HEK293 (cell line): ENCODE measurements around the gene DPEP1.
"Not testable (repeated sequence)": the region's sequence is repeated elsewhere in the genome, so short reads cannot be mapped to it uniquely, and the experiment has no call there.

Experiments
- CTCF ChIA-PET: fragments of 350-600 bp; formaldehyde crosslinking; extraction: SDS; loops from one replicate; lab custom pipeline; 2021; ENCODE audit warnings: antibody characterized with exemption; lab: Yijun Ruan, JAX
- POLR2A ChIA-PET: fragments of 300-600 bp; formaldehyde crosslinking; extraction: SDS; loops from one replicate; lab custom pipeline; 2020; ENCODE audit warnings: antibody characterized with exemption, inconsistent platforms; lab: Yijun Ruan, JAX
- H3K27ac ChIP-seq: fragments of 200-500 bp; sonication (Bioruptor generic); 2 replicates; pipeline ENCODE4 v1.5.1; 2014; ENCODE audit warnings: low read depth, low read length, control low read depth, inconsistent platforms; ENCODE audit errors: extremely low read depth
- H3K36me3 ChIP-seq, 2 experiments: fragments of 200-500 bp in 1 of 2; sonication (Bioruptor generic) in 1 of 2; 1 replicate in 1 of 2; 2 replicates in 1 of 2; pipeline ENCODE4 v1.5.1; 2014 to 2017; ENCODE audit warnings: inconsistent platforms in 2 of 2, low read length in 2 of 2; ENCODE audit not compliant: control insufficient read depth in 2 of 2, insufficient read depth in 1 of 2
- H3K4me1 ChIP-seq: fragments of 200-500 bp; sonication (Bioruptor generic); 2 replicates; pipeline ENCODE4 v1.5.1; 2014; ENCODE audit warnings: mild to moderate bottlenecking, low read length, inconsistent platforms; ENCODE audit not compliant: control insufficient read depth, insufficient read depth
- H3K4me3 ChIP-seq: 2 replicates; pipeline ENCODE4 v1.5.1; 2011; ENCODE audit warnings: low read depth, mild to moderate bottlenecking, control low read depth, low read length, moderate library complexity
- H3K9me3 ChIP-seq: fragments of 200-500 bp; sonication (Bioruptor generic); 2 replicates; pipeline ENCODE4 v1.5.1; 2014; ENCODE audit warnings: low read depth, low read length, inconsistent platforms; ENCODE audit not compliant: control insufficient read depth, insufficient read depth
- ELK4 ChIP-seq: IDR thresholded peaks from 2 replicates; pipeline ENCODE4 v1.6.1; 2011; ENCODE audit warnings: mild to moderate bottlenecking, low read depth, low read length, borderline replicate concordance
- KLF8 ChIP-seq: fragments of 450-650 bp; formaldehyde crosslinking; IDR thresholded peaks from 2 replicates; pipeline ENCODE4 v1.5.1; 2016; ENCODE audit warnings: missing biosample characterization, missing genetic modification characterization
- OSR2 ChIP-seq: fragments of 450-650 bp; formaldehyde crosslinking; IDR thresholded peaks from 2 replicates; pipeline ENCODE4 v1.5.1; 2016; ENCODE audit warnings: missing biosample characterization, missing genetic modification characterization
- PRDM1 ChIP-seq: fragments of 450-650 bp; formaldehyde crosslinking; IDR thresholded peaks from 2 replicates; pipeline ENCODE4; 2016; ENCODE audit warnings: missing biosample characterization, missing genetic modification characterization
- SETDB1 ChIP-seq: IDR thresholded peaks from one replicate; pipeline ENCODE4 v1.6.1; 2017; ENCODE audit warnings: mild to moderate bottlenecking, low read length, moderate library complexity, mixed read lengths; ENCODE audit not compliant: insufficient read length
- SP2 ChIP-seq: fragments of 450-650 bp; formaldehyde crosslinking; IDR thresholded peaks from 2 replicates; pipeline ENCODE4 v1.5.1; 2016; ENCODE audit warnings: missing biosample characterization, missing genetic modification characterization
- ZBTB20 ChIP-seq: fragments of 450-650 bp; formaldehyde crosslinking; IDR thresholded peaks from 2 replicates; pipeline ENCODE4 v1.5.1; 2016; ENCODE audit warnings: missing biosample characterization, missing genetic modification characterization
- ZBTB6 ChIP-seq: fragments of 450-650 bp; formaldehyde crosslinking; IDR thresholded peaks from 2 replicates; pipeline ENCODE4 v1.5.1; 2017; ENCODE audit warnings: missing biosample characterization, missing genetic modification characterization
- ZNF133 ChIP-seq: fragments of 450-650 bp; formaldehyde crosslinking; IDR thresholded peaks from 2 replicates; pipeline ENCODE4 v1.5.1; 2016; ENCODE audit warnings: missing biosample characterization, missing genetic modification characterization
- ZNF155 ChIP-seq: fragments of 450-650 bp; formaldehyde crosslinking; IDR thresholded peaks from 2 replicates; pipeline ENCODE4 v1.5.1; 2016; ENCODE audit warnings: missing biosample characterization, missing genetic modification characterization
- ZNF175 ChIP-seq: fragments of 450-650 bp; formaldehyde crosslinking; IDR thresholded peaks from 2 replicates; pipeline ENCODE4 v1.5.1; 2016; ENCODE audit warnings: missing biosample characterization, missing genetic modification characterization
- ZNF2 ChIP-seq: fragments of 450-650 bp; formaldehyde crosslinking; IDR thresholded peaks from 2 replicates; pipeline ENCODE4 v1.5.1; 2016; ENCODE audit warnings: missing biosample characterization, missing genetic modification characterization
- ZNF266 ChIP-seq: fragments of 450-650 bp; formaldehyde crosslinking; IDR thresholded peaks from 2 replicates; pipeline ENCODE4 v1.5.1; 2016; ENCODE audit warnings: missing biosample characterization, missing genetic modification characterization, low read depth
- ZNF335 ChIP-seq: fragments of 450-650 bp; formaldehyde crosslinking; conservative IDR thresholded peaks from 2 replicates; pipeline ENCODE4 v1.5.1; 2016; ENCODE audit warnings: missing biosample characterization, missing genetic modification characterization
- ZNF529 ChIP-seq: fragments of 450-650 bp; formaldehyde crosslinking; IDR thresholded peaks from 2 replicates; pipeline ENCODE4 v1.5.1; 2017; ENCODE audit warnings: missing genetic modification characterization, missing biosample characterization; ENCODE audit not compliant: insufficient replicate concordance
- ZNF530 ChIP-seq: fragments of 450-650 bp; formaldehyde crosslinking; IDR thresholded peaks from 2 replicates; pipeline ENCODE4 v1.5.1; 2016; ENCODE audit warnings: low read depth, missing biosample characterization, missing genetic modification characterization
- ZNF561 ChIP-seq: fragments of 450-650 bp; IDR thresholded peaks from 2 replicates; pipeline ENCODE4 v1.5.1; 2018; ENCODE audit warnings: missing biosample characterization, missing genetic modification characterization, borderline replicate concordance
- ZNF585B ChIP-seq: fragments of 450-650 bp; formaldehyde crosslinking; IDR thresholded peaks from 2 replicates; pipeline ENCODE4 v1.5.1; 2016; ENCODE audit warnings: missing biosample characterization, missing genetic modification characterization
- ZNF654 ChIP-seq: fragments of 450-650 bp; formaldehyde crosslinking; IDR thresholded peaks from 2 replicates; pipeline ENCODE4 v1.5.1; 2016; ENCODE audit warnings: low read depth, missing biosample characterization, missing genetic modification characterization
- ZNF692 ChIP-seq: fragments of 450-650 bp; formaldehyde crosslinking; IDR thresholded peaks from 2 replicates; pipeline ENCODE4 v1.5.1; 2016; ENCODE audit warnings: missing biosample characterization, missing genetic modification characterization
- ZXDB ChIP-seq: fragments of 450-650 bp; formaldehyde crosslinking; IDR thresholded peaks from 2 replicates; pipeline ENCODE4 v1.5.1; 2016; ENCODE audit warnings: missing biosample characterization, missing genetic modification characterization

DPEP1 gene

GRCh38 chr16:89634463-89635385 lies 21.3 kb downstream of the DPEP1 start:
- CTCF ChIA-PET, H3K36me3 ChIP-seq, H3K4me1 ChIP-seq, H3K4me3 ChIP-seq, H3K9me3 ChIP-seq, H3K27ac ChIP-seq: not testable (repeated sequence)
- POLR2A ChIA-PET, result interaction anchor here (1.0 to 1.7 kb wide), 3 partner anchors 15 to 20 kb away, joined by 3 to 4 read pairs (median 3); no protein-coding TSS in a partner anchor
- TF ChIP-seq ZNF530 (tag by site-specific recombination), result peak; percentile 61
- TF ChIP-seq PRDM1, result peak; percentile 98

- ChIA-PET CTCF (no interaction called here), POLR2A (no interaction called here)
- H3K4me3 ChIP-seq, result no peak overlapping the region
Measured at GRCh38 chr16:89636663-89637062, 23.2 kb downstream of the DPEP1 start.

GRCh38 chr16:89637379-89637778 lies 23.9 kb downstream of the DPEP1 start:
- ChIA-PET POLR2A (no interaction called here), CTCF (no interaction called here)
- TF ChIP-seq SP2 (tag by site-specific recombination), result 0 out of 2 replicates have a peak, but pooled peaks have one; percentile 3
- TF ChIP-seq ZBTB20 (tag by site-specific recombination), result no peak

More at GRCh38 chr16:89636663-89637062, 23.2 kb downstream of the DPEP1 start:
- no peaks in the 10 kb centered on the region for H3K36me3 ChIP-seq
- no peak overlapping the region for H3K27ac ChIP-seq
- TF ChIP-seq ZNF561 (tag by site-specific recombination) (no peak), KLF8 (tag by site-specific recombination) (no peak), ZNF692 (tag by site-specific recombination) (no peak), ZXDB (tag by site-specific recombination) (no peak), SETDB1 (no peak), OSR2 (tag by site-specific recombination) (no peak), ELK4 (no peak), ZNF266 (tag by site-specific recombination) (no peak), ZNF133 (tag by site-specific recombination) (no peak), ZNF654 (tag by site-specific recombination) (no peak), ZNF335 (tag by site-specific recombination) (no peak), ZNF175 (tag by site-specific recombination) (no peak), ZNF2 (no peak), ZNF529 (no peak), ZBTB6 (tag by site-specific recombination) (no peak), ZNF585B (no peak), ZNF155 (tag by site-specific recombination) (no peak)
- H3K9me3 ChIP-seq, result no peaks in the 10 kb centered on the region
- no peaks in the 10 kb centered on the region for H3K4me1 ChIP-seq

More at GRCh38 chr16:89637379-89637778, 23.9 kb downstream of the DPEP1 start:
- H3K4me1 ChIP-seq, result no peaks in the 10 kb centered on the region
- H3K36me3 ChIP-seq, result no peaks in the 10 kb centered on the region
- H3K27ac ChIP-seq, result no peak overlapping the region
- H3K9me3 ChIP-seq, result no peaks in the 10 kb centered on the region
- H3K4me3 ChIP-seq, result no peak overlapping the region
